SK-N-SH (cell line): Measurements from ENCODE around the gene SFN. TPM values are rescaled to one million over a fixed set of nuclear protein-coding genes. Genes with fewer than 3 reads are reported as not detected.
"Not testable (repeated sequence)": the region's sequence is repeated elsewhere in the genome, so short reads cannot be mapped to it uniquely, and the experiment has no call there.

Experiments
- CTCF ChIA-PET: fragments of 300-600, 350-600 bp; formaldehyde crosslinking; extraction: SDS; loops from one replicate; lab custom pipeline; 2021; lab: Yijun Ruan, JAX
- POLR2A ChIA-PET: fragments of 350-600 bp; sonication (Branson Sonifier 250); formaldehyde crosslinking; extraction: SDS; loops from one replicate; lab custom pipeline; 2020; ENCODE audit warnings: antibody characterized with exemption, inconsistent platforms; lab: Yijun Ruan, JAX
- DNase-seq: peaks from one replicate; pipeline ENCODE4 v3.0.0; 2012
- H2AFZ ChIP-seq: fragments of 200-600 bp; sonication (generic); 2 replicates; pipeline ENCODE4 v1.8.1; 2016; ENCODE audit warnings: antibody characterized with exemption, mild to moderate bottlenecking, low read depth
- H3F3A ChIP-seq: fragments of 200-600 bp; sonication (generic); replicated peaks from 2 replicates; pipeline ENCODE3; 2016; ENCODE audit warnings: antibody characterized with exemption, mild to moderate bottlenecking; ENCODE audit not compliant: insufficient read depth
- H3K27ac ChIP-seq, 2 experiments: fragments of 200-500 bp in 1 of 2; fragments of 200-600 bp in 1 of 2; sonication (Bioruptor generic) in 1 of 2; sonication (generic), shearing (Covaris generic) in 1 of 2; 2 replicates each; pipeline versions ENCODE4 v1.5.1 to v1.6.1; 2014 to 2016; ENCODE audit warnings: low read depth in 2 of 2, inconsistent platforms in 1 of 2, low read length in 1 of 2, mild to moderate bottlenecking in 1 of 2, mixed read lengths in 1 of 2
- H3K27me3 ChIP-seq: fragments of 200-600 bp; sonication (generic), shearing (Covaris generic); 2 replicates; pipeline ENCODE4 v1.6.1; 2016; ENCODE audit warnings: mixed run types; ENCODE audit not compliant: insufficient read depth
- H3K36me3 ChIP-seq, 2 experiments: fragments of 200-500 bp in 1 of 2; fragments of 200-600 bp in 1 of 2; sonication (Bioruptor generic) in 1 of 2; sonication (generic) in 1 of 2; replicated peaks in 1 of 2; 2 replicates each; pipeline versions ENCODE3 to v1.5.1; 2014 to 2016; ENCODE audit warnings: low read length in 1 of 2, mild to moderate bottlenecking in 1 of 2; ENCODE audit not compliant: insufficient read depth in 2 of 2, control insufficient read depth in 1 of 2
- H3K4me1 ChIP-seq, 2 experiments: fragments of 200-500 bp in 1 of 2; fragments of 200-600 bp in 1 of 2; sonication (Bioruptor generic) in 1 of 2; sonication (generic), shearing (Covaris generic) in 1 of 2; 2 replicates each; pipeline versions ENCODE4 v1.5.1 to v1.6.1; 2014 to 2016; ENCODE audit warnings: low read depth in 1 of 2, low read length in 1 of 2, mixed run types in 1 of 2; ENCODE audit not compliant: insufficient read depth in 2 of 2, control insufficient read depth in 1 of 2
- H3K4me2 ChIP-seq: fragments of 200-600 bp; sonication (generic), shearing (Covaris generic); 2 replicates; pipeline ENCODE4 v1.6.1; 2017; ENCODE audit warnings: mixed run types
- H3K4me3 ChIP-seq, 2 experiments: fragments of 200-500 bp in 1 of 2; fragments of 200-600 bp in 1 of 2; sonication (Bioruptor generic) in 1 of 2; sonication (generic), shearing (Covaris generic) in 1 of 2; 2 replicates each; pipeline versions ENCODE4 v1.5.1 to v1.8.1; 2014 to 2016; ENCODE audit warnings: low read depth in 2 of 2, inconsistent platforms in 1 of 2, low read length in 1 of 2, mild to moderate bottlenecking in 1 of 2, mixed read lengths in 1 of 2, moderate library complexity in 1 of 2
- H3K79me2 ChIP-seq: fragments of 200-600 bp; sonication (generic); 2 replicates; pipeline ENCODE4 v1.8.1; 2017; ENCODE audit warnings: mild to moderate bottlenecking; ENCODE audit not compliant: insufficient read depth
- H3K9ac ChIP-seq: fragments of 200-600 bp; sonication (generic); 2 replicates; pipeline ENCODE4 v1.6.1; 2017; ENCODE audit warnings: mixed run types
- H3K9me2 ChIP-seq: fragments of 200-600 bp; sonication (generic); 2 replicates; pipeline ENCODE4 v1.6.1; 2017; ENCODE audit warnings: mixed run types
- H3K9me3 ChIP-seq: fragments of 200-600 bp; sonication (generic); 2 replicates; pipeline ENCODE4 v1.6.1; 2017; ENCODE audit warnings: mixed run types, mild to moderate bottlenecking, moderate library complexity
- H4K20me1 ChIP-seq: fragments of 200-600 bp; sonication (generic); 2 replicates; pipeline ENCODE4 v1.6.1; 2017; ENCODE audit warnings: mild to moderate bottlenecking, mixed run types; ENCODE audit not compliant: insufficient read depth
- FOXJ3 ChIP-seq: sonication (generic); formaldehyde crosslinking; IDR thresholded peaks from 2 replicates; pipeline ENCODE4 v1.5.1; 2020; ENCODE audit warnings: mild to moderate bottlenecking, missing genetic modification reagents
- FOXM1 ChIP-seq: IDR thresholded peaks from 2 replicates; pipeline ENCODE4 v1.4.0; 2012; ENCODE audit warnings: low read depth, mild to moderate bottlenecking
- GATA2 ChIP-seq: sonication (generic); formaldehyde crosslinking; IDR thresholded peaks from 2 replicates; pipeline ENCODE4 v1.5.0; 2020; ENCODE audit warnings: mild to moderate bottlenecking, missing genetic modification reagents
- MEF2A ChIP-seq: IDR thresholded peaks from 2 replicates; pipeline ENCODE4 v1.4.0; 2012; ENCODE audit warnings: low read depth, borderline replicate concordance
- MXI1 ChIP-seq: IDR thresholded peaks from 2 replicates; pipeline ENCODE4 v1.6.1; 2012; ENCODE audit warnings: mild to moderate bottlenecking, low read depth, low read length, improper control_type of control experiment
- NRF1 ChIP-seq: IDR thresholded peaks from 2 replicates; pipeline ENCODE4 v1.6.1; 2012; ENCODE audit warnings: low read depth, mild to moderate bottlenecking, low read length
- POLR2AphosphoS5 ChIP-seq: IDR thresholded peaks from 2 replicates; pipeline ENCODE4 v1.6.1; 2012; ENCODE audit warnings: low read depth, low read length
- TCF12 ChIP-seq: IDR thresholded peaks from 2 replicates; pipeline ENCODE4 v1.4.0; 2012
- USF1 ChIP-seq: IDR thresholded peaks from 2 replicates; pipeline ENCODE4 v1.4.0; 2012; ENCODE audit warnings: low read depth, borderline replicate concordance
- YY1 ChIP-seq: IDR thresholded peaks from 2 replicates; pipeline ENCODE4 v1.4.0; 2012; ENCODE audit warnings: low read depth, mild to moderate bottlenecking
- WGBS: methylation state at CpG from one replicate; pipeline ENCODE4 v1.1.6; 2017; ENCODE audit warnings: low lambda C conversion rate; 5-methylcytosine and 5-hydroxymethylcytosine counted together
- polyA plus RNA-seq, 3 experiments: library from polyadenylated mRNA; depleted of rRNA; stranded (reverse); fragments of >200 nt; gene quantifications; 2 replicates each; pipeline ENCODE4 v1.2.3, GENCODE V29; 2012
- TF ChIP-seq, protein P1 (sequence below): IDR thresholded peaks from 2 replicates; pipeline ENCODE4; 2012
- TF ChIP-seq, protein P2 (sequence below): fragments of 150-350 bp; IDR thresholded peaks from 2 replicates; pipeline ENCODE4 v1.6.1; 2017; ENCODE audit warnings: antibody characterized with exemption, low read length, low read depth, borderline replicate concordance

The SFN gene
- polyA plus RNA-seq, 1 of the 3 experiments (the other 2 are of a cell fraction) = 0.18 TPM

DNA sequence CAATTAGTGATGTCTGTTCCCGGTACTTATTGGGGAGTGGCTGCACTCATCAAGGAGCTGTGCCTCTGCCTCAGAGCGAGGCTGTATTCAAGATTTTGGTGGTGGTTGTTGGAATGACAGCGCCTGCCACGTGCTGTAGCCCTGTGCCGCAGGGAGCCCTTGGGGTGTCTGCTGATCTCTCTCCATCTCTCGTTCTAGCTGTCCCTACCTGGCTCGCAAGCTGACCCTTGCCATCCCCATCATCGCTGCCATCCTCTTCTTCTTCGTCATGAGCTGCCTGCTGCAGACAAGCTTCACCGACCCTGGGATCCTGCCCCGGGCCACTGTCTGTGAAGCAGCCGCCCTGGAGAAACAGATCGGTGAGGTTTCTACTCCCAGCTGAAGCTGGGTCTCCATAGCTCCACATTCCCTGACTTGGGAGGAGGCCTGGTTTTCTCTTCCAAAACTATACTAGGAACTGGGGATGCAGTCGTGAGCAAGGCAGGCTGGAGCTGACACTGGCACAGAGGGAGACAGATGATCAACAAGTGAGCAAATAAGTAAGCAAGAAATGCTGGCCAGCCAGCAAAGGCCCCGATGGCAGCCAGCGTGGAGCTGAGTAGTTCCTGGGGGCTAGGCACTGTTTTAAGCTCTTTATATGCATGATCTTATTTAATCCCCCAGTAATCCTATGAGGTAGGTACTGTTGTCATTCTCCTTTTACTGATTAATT is 30.5 kb upstream of the SFN start:
- CTCF ChIA-PET = interaction anchor here (0.8 to 3.5 kb wide), 3 partner anchors 28 to 229 kb away, joined by 3 to 15 read pairs (median 5); no protein-coding TSS in a partner anchor

DNA sequence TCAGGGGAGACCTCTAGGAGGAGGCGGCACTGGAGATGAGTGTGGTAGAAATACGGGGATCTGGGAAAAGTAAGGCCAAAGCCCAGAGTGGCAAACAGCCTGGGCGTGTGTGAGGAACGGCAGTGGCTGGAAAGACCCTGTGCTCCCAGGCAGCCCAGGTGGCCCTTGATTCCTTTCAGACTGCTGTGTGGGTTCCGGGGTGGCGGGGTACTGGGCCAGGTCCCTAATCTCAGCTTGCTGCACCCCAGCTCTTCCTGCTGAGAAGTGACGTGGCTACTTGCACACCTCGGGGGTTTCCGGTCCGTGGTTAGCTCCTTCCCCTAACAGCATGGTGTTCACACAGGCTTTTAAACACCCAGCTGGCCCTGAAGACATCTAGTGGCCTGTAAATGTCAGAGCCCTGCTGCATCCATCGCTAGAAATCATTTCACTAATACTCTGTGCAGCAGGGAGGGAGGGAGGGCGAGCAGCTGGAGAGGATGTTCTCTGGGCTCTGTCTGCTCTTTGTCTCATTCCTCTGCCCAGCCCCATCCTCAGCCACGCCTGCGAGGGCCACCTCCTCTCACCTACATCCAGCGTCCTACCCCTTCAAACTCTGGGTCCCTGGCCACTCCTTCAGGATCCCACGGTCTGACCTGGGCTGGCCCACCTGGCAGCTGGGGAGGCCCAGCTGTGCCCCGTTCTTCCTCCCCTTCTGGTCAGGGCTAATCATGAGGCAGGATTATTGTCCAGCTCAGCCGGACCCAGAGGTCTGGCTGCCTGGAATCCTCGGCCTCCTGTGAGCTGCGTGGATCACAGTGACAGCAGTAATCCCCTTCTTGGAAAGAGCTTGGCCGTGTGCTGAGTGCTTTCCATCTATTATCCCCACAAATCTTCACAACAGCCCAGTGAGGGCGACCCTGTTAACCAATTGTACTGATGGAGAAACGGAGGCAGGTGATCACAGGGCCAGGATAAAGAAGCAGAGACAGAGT is 29.2 kb upstream of the SFN start:
- ChIA-PET POLR2A (no interaction called here), CTCF (interaction anchor here (0.9 kb wide), 1 partner anchor 39 kb away, joined by 3 read pairs; no protein-coding TSS in a partner anchor)
- peaks cover 0 to 7% of the 10 kb centered on the region in 2 experiments; a peak in 1 of 4 replicates for H3K4me1 ChIP-seq
- no peaks in the 10 kb centered on the region for H4K20me1 ChIP-seq
- no peak overlapping the region for H2AFZ ChIP-seq
- H3K27ac ChIP-seq = no peak overlapping the region
- no peaks in the 10 kb centered on the region for H3K9me2 ChIP-seq
- DNase-seq = no peak
- peaks cover 25% of the 10 kb centered on the region for H3K79me2 ChIP-seq
- no peak overlapping the region for H3K4me2 ChIP-seq
- H3K27me3 ChIP-seq = no peaks in the 10 kb centered on the region
- no peak overlapping the region for H3K9ac ChIP-seq
- peaks cover 17 to 36% of the 10 kb centered on the region in 2 experiments for H3K36me3 ChIP-seq
- H3K9me3 ChIP-seq = no peaks in the 10 kb centered on the region
- peaks cover 3% of the 10 kb centered on the region for H3F3A ChIP-seq
- WGBS = 91% methylated on average over 17 of the region's 23 CpGs
- no peak overlapping the region for H3K4me3 ChIP-seq
- TF ChIP-seq FOXJ3 (CRISPR knock-in tag) = no peak
- no peak for TF ChIP-seq TCF12
- no peak for TF ChIP-seq GATA2 (CRISPR knock-in tag)
- TF ChIP-seq YY1 = no peak
- no peak for TF ChIP-seq MXI1
- no peak for TF ChIP-seq MEF2A
- no peak for TF ChIP-seq USF1

More for the DNA sequence above, 30.5 kb upstream of the SFN start:
- Histone ChIP-seq H3K4me1 (peaks cover 0 to 15% of the 10 kb centered on the region in 2 experiments; a peak in 1 of 4 replicates), H3F3A (peaks cover 3% of the 10 kb centered on the region), H3K9ac (no peak overlapping the region), H3K4me3 (no peak overlapping the region), H3K36me3 (peaks cover 13 to 33% of the 10 kb centered on the region in 2 experiments), H3K79me2 (peaks cover 36% of the 10 kb centered on the region), H3K27me3 (no peaks in the 10 kb centered on the region), H4K20me1 (no peaks in the 10 kb centered on the region), H3K9me3 (no peaks in the 10 kb centered on the region), H2AFZ (no peak overlapping the region), H3K27ac (no peak overlapping the region), H3K9me2 (no peaks in the 10 kb centered on the region), H3K4me2 (no peak overlapping the region)
- TF ChIP-seq NRF1 (no peak), YY1 (no peak), POLR2AphosphoS5 (no peak), FOXM1 (no peak)
- TF ChIP-seq, protein P1, sequence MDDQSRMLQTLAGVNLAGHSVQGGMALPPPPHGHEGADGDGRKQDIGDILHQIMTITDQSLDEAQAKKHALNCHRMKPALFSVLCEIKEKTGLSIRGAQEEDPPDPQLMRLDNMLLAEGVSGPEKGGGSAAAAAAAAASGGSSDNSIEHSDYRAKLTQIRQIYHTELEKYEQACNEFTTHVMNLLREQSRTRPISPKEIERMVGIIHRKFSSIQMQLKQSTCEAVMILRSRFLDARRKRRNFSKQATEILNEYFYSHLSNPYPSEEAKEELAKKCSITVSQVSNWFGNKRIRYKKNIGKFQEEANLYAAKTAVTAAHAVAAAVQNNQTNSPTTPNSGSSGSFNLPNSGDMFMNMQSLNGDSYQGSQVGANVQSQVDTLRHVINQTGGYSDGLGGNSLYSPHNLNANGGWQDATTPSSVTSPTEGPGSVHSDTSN = no peak
- TF ChIP-seq, protein P2, sequence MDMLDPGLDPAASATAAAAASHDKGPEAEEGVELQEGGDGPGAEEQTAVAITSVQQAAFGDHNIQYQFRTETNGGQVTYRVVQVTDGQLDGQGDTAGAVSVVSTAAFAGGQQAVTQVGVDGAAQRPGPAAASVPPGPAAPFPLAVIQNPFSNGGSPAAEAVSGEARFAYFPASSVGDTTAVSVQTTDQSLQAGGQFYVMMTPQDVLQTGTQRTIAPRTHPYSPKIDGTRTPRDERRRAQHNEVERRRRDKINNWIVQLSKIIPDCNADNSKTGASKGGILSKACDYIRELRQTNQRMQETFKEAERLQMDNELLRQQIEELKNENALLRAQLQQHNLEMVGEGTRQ = no peak
- WGBS = 94% methylated on average over 15 of the region's 16 CpGs
- POLR2A ChIA-PET = no interaction called here
- no peak for DNase-seq

DNA sequence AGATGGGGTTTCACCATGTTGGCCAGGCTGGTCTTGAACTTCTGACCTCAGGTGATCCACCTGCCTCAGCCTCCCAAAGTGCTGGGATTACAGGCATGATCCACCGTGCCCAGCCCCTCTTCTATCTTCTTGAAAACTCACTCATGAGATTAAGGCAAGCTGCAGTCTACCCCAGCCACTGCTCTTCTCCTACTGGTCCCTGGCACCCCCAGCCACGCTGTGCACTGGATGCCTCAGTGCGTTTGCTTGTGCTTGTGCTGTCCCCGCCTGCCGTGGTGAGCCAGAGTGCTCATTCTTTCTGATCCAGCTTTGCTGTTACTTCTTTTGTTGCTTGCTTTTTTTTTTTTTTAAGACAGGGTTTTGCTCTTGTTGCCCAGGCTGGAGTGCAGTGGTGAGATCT is 25.3 kb upstream of the SFN start:
- not testable (repeated sequence) for DNase-seq, H3K9ac ChIP-seq, H2AFZ ChIP-seq, H3K4me3 ChIP-seq, H3F3A ChIP-seq, H3K4me1 ChIP-seq, H3K4me2 ChIP-seq, H3K27me3 ChIP-seq, H3K27ac ChIP-seq, H4K20me1 ChIP-seq, H3K79me2 ChIP-seq, H3K9me3 ChIP-seq, H3K9me2 ChIP-seq
- ChIA-PET POLR2A (interaction anchor here (0.6 kb wide), 1 partner anchor 239 kb away, joined by 4 read pairs; no protein-coding TSS in a partner anchor), CTCF (interaction anchor here (1.6 kb wide), 1 partner anchor 41 kb away, joined by 5 read pairs; no protein-coding TSS in a partner anchor)
- WGBS = 97% methylated on average over 5 of the region's 5 CpGs
- peaks cover 25 to 37% of the 10 kb centered on the region in 2 experiments for H3K36me3 ChIP-seq
